Keratinocyte (primary cell): ENCODE measurements around the gene NUSAP1. TPM values are rescaled to one million over a fixed set of nuclear protein-coding genes. Genes with fewer than 3 reads are reported as not detected.

Experiments
- DNase-seq: peaks from one replicate; pipeline ENCODE4 v3.0.0-alpha.2; 2011; ENCODE audit warnings: low read depth, missing footprints, low spot score
- FAIRE-seq: peaks from 2 replicates; lab custom pipeline; 2011; peaks lifted over from hg19 to GRCh38; lab: Jason Lieb, UNC
- H2AFZ ChIP-seq: 2 replicates; pipeline ENCODE4 v1.6.0; 2012; ENCODE audit warnings: low read length, control low read depth, inconsistent platforms; ENCODE audit not compliant: control insufficient read depth
- H3K27ac ChIP-seq: 2 replicates; pipeline ENCODE4 v1.5.1; 2011; ENCODE audit warnings: low read length; ENCODE audit not compliant: control insufficient read depth, insufficient read depth
- H3K27me3 ChIP-seq: 3 replicates; pipeline ENCODE4 v1.6.0; 2011; ENCODE audit warnings: low read length; ENCODE audit not compliant: control insufficient read depth, insufficient read depth; ENCODE audit errors: extremely low read depth
- H3K36me3 ChIP-seq, 2 experiments: 2 replicates in 1 of 2; 3 replicates in 1 of 2; pipeline ENCODE4 v1.5.1; 2011; ENCODE audit warnings: low read length in 2 of 2, mild to moderate bottlenecking in 1 of 2; ENCODE audit not compliant: control insufficient read depth in 2 of 2, insufficient read depth in 2 of 2; ENCODE audit errors: extremely low read depth in 1 of 2
- H3K4me1 ChIP-seq: 3 replicates; pipeline ENCODE4 v1.5.1; 2011; ENCODE audit warnings: low read length; ENCODE audit not compliant: control insufficient read depth, insufficient read depth; ENCODE audit errors: extremely low read depth
- H3K4me2 ChIP-seq: 3 replicates; pipeline ENCODE4 v1.6.0; 2011; ENCODE audit warnings: low read depth, low read length; ENCODE audit not compliant: control insufficient read depth, insufficient read depth; ENCODE audit errors: extremely low read depth
- H3K4me3 ChIP-seq, 3 experiments: fragments of 200-600 bp in 1 of 3; sonication (generic) in 1 of 3; 2 replicates in 2 of 3; 3 replicates in 1 of 3; pipeline ENCODE4 v1.5.1; 2011 to 2016; ENCODE audit warnings: low read length in 3 of 3, mild to moderate bottlenecking in 3 of 3, control low read depth in 2 of 3, inconsistent platforms in 1 of 3, low read depth in 1 of 3, mixed read lengths in 1 of 3, mixed run types in 1 of 3, moderate library complexity in 1 of 3; ENCODE audit not compliant: control insufficient read depth in 2 of 3, insufficient read depth in 2 of 3; ENCODE audit errors: extremely low read depth in 1 of 3
- H3K79me2 ChIP-seq: 2 replicates; pipeline ENCODE4 v1.6.0; 2012; ENCODE audit warnings: low read length; ENCODE audit not compliant: control insufficient read depth, insufficient read depth
- H3K9ac ChIP-seq: 3 replicates; pipeline ENCODE4 v1.6.0; 2011; ENCODE audit warnings: low read length; ENCODE audit not compliant: control insufficient read depth, insufficient read depth; ENCODE audit errors: extremely low read depth
- H3K9me1 ChIP-seq: 3 replicates; pipeline ENCODE4 v1.6.0; 2011; ENCODE audit warnings: low read length; ENCODE audit not compliant: control insufficient read depth, insufficient read depth; ENCODE audit errors: extremely low read depth
- H3K9me3 ChIP-seq: 2 replicates; pipeline ENCODE4 v1.5.1; 2012; ENCODE audit warnings: low read depth, low read length; ENCODE audit not compliant: control insufficient read depth
- H4K20me1 ChIP-seq: 3 replicates; pipeline ENCODE4 v1.6.0; 2011; ENCODE audit warnings: low read length; ENCODE audit not compliant: control insufficient read depth, insufficient read depth; ENCODE audit errors: extremely low read depth
- EZH2 ChIP-seq: IDR thresholded peaks from one replicate; pipeline ENCODE4 v1.6.1; 2012; ENCODE audit warnings: inconsistent platforms, mild to moderate bottlenecking, low read length, moderate library complexity
- dilution Hi-C: fragments of 300-500 bp; cut with MboI; formaldehyde crosslinking; loops from one replicate; pipeline ENCODE4 v1.7.0; 2020; ENCODE audit warnings: low sequenced_read_pairs; ENCODE audit not compliant: extremely low pct_ligation_motif_present
- polyA plus RNA-seq, 5 experiments: library from polyadenylated mRNA; depleted of rRNA in 3 of 5; stranded (reverse) in 3 of 5; stranded (forward) in 1 of 5; unstranded in 1 of 5; fragments of >200 nt; gene quantifications; 1 replicate in 1 of 5; 2 replicates in 3 of 5; 3 replicates in 1 of 5; pipeline versions ENCODE4 v1.2.1 to v1.2.3, GENCODE V29; 2011 to 2012; ENCODE audit warnings: missing spikeins in 2 of 5, low read depth in 1 of 5, low replicate concordance in 1 of 5
- TF ChIP-seq, protein P1 (sequence below), 3 experiments: IDR thresholded peaks in 1 of 3; conservative IDR thresholded peaks in 1 of 3; optimal IDR thresholded peaks in 1 of 3; 2 replicates in 2 of 3; 3 replicates in 1 of 3; pipeline versions ENCODE3 to v1.5.1; 2011; ENCODE audit warnings: low read length in 3 of 3, mild to moderate bottlenecking in 3 of 3, moderate library complexity in 2 of 3, control low read depth in 1 of 3, inconsistent platforms in 1 of 3; ENCODE audit not compliant: insufficient read depth in 2 of 3; ENCODE audit errors: extremely low read depth in 1 of 3

The NUSAP1 gene
- polyA plus RNA-seq, 1 donor (not counting 4 experiments of a cell fraction or from before 2014, with no cell fraction given): 39.5 TPM

DNA sequence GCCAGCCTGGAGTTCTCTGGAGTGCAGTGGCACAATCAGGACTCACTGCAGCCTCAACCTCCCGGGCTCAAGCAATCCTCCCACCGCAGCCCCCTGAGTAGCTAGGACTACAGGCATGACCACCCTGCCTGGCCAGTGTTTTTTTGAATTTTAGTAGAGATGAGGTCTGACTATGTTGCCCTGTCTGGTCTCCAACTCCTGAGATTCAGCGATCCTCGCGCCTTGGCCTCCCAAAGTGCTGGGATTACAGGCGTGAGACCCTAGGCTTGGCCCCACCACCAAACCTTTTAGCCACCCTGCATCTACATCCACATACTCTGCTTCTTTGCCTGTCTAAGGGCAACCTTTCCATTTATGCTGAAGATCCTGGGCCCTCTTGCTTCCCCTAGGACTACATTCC lies 4.4 kb downstream of the NUSAP1 start:
- H2AFZ ChIP-seq: peak overlapping the region; percentile 6
- H3K4me3 ChIP-seq: peak overlapping the region in 1 of 3 experiments; percentile 37
- peaks cover 0 to 9% of the 10 kb centered on the region in 2 experiments for H3K36me3 ChIP-seq
- H3K4me1 ChIP-seq: peaks cover 16% of the 10 kb centered on the region
- FAIRE-seq: no peak
- H3K9ac ChIP-seq: peak overlapping the region; percentile 35
- no peak for DNase-seq
- H4K20me1 ChIP-seq: no peaks in the 10 kb centered on the region
- H3K27me3 ChIP-seq: no peaks in the 10 kb centered on the region
- H3K27ac ChIP-seq: peak overlapping the region; percentile 37
- peak overlapping the region; percentile 67 for H3K4me2 ChIP-seq
- no peaks in the 10 kb centered on the region for H3K9me3 ChIP-seq
- peaks cover 63% of the 10 kb centered on the region for H3K79me2 ChIP-seq
- dilution Hi-C loops: no loop called here
- TF ChIP-seq, protein P1, sequence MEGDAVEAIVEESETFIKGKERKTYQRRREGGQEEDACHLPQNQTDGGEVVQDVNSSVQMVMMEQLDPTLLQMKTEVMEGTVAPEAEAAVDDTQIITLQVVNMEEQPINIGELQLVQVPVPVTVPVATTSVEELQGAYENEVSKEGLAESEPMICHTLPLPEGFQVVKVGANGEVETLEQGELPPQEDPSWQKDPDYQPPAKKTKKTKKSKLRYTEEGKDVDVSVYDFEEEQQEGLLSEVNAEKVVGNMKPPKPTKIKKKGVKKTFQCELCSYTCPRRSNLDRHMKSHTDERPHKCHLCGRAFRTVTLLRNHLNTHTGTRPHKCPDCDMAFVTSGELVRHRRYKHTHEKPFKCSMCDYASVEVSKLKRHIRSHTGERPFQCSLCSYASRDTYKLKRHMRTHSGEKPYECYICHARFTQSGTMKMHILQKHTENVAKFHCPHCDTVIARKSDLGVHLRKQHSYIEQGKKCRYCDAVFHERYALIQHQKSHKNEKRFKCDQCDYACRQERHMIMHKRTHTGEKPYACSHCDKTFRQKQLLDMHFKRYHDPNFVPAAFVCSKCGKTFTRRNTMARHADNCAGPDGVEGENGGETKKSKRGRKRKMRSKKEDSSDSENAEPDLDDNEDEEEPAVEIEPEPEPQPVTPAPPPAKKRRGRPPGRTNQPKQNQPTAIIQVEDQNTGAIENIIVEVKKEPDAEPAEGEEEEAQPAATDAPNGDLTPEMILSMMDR (optimal IDR thresholded peaks at IDR 0.05 in 1 of 3, IDR thresholded peaks at IDR 0.05 in 1 of 3, conservative IDR thresholded peaks at IDR 0.05 in 1 of 3; ENCODE audit: extremely low read depth in 1 of 3, insufficient read depth in 2 of 3, low read length in 3 of 3): no peak
- no peak for TF ChIP-seq EZH2
- no peaks in the 10 kb centered on the region for H3K9me1 ChIP-seq

DNA sequence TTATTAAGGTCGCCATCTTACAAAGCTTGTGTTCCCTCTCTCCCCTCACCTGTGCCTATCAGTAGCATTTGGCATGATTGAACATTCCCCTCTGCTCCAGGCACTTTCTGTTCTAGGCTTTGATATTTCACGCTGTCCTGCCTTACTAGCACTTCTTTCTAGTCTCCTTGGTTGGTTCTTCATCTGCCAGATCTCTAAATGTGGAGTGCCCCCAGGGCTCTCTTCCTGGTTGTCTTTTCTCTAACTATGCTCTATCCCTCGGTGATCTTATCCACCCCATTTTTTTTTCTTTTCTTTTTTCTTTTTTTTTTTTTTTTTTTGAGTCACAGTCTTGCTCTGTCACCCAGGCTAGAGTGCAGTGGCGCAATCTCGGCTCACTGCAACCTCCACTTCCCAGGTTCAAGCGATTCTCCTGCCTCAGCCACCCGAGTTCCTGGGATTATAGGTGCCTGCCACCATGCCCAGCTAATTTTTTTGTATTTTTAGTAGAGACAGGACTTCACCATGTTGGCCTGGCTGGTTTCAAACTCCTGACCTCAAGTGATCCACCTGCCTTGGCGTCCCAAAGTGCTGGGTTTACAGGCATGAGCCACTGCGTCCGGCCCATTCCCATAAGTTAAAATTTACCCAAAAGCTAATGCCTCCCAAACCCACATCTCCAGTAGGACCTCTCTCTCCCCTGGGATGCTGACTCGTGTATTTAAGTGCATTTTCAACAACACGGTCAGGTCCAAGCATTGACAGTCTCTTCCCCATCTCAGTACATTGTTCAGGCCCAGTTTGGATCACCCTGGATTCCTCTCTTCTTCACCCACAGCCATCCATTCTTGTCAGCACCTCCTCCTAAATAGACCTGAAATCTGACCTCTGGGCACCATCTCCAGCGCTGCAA lies 5.2 kb downstream of the NUSAP1 start:
- TF ChIP-seq EZH2: no peak
- TF ChIP-seq, protein P1 (optimal IDR thresholded peaks at IDR 0.05 in 1 of 3, IDR thresholded peaks at IDR 0.05 in 1 of 3, conservative IDR thresholded peaks at IDR 0.05 in 1 of 3; ENCODE audit: extremely low read depth in 1 of 3, insufficient read depth in 2 of 3, low read length in 3 of 3): no peak
- Histone ChIP-seq H3K27me3 (no peaks in the 10 kb centered on the region), H3K9ac (peak overlapping the region; percentile 35), H3K79me2 (peaks cover 63% of the 10 kb centered on the region), H3K36me3 (peaks cover 0 to 9% of the 10 kb centered on the region in 2 experiments), H3K9me1 (no peaks in the 10 kb centered on the region), H3K9me3 (no peaks in the 10 kb centered on the region), H3K27ac (peak overlapping the region; percentile 37), H3K4me3 (peak overlapping the region in 1 of 3 experiments; percentile 37), H2AFZ (peak overlapping the region; percentile 6), H4K20me1 (no peaks in the 10 kb centered on the region), H3K4me2 (peak overlapping the region; percentile 67), H3K4me1 (peaks cover 16% of the 10 kb centered on the region)
- DNase-seq (no peak), FAIRE-seq (no peak)
- dilution Hi-C loops: no loop called here
